Measurements from ENCODE around the gene EPS8L2.

EPS8L2 gene

GRCh38 chr11:678297-678696 lies 27.7 kb upstream of the EPS8L2 start:
- TF ChIP-seq, protein P1, sequence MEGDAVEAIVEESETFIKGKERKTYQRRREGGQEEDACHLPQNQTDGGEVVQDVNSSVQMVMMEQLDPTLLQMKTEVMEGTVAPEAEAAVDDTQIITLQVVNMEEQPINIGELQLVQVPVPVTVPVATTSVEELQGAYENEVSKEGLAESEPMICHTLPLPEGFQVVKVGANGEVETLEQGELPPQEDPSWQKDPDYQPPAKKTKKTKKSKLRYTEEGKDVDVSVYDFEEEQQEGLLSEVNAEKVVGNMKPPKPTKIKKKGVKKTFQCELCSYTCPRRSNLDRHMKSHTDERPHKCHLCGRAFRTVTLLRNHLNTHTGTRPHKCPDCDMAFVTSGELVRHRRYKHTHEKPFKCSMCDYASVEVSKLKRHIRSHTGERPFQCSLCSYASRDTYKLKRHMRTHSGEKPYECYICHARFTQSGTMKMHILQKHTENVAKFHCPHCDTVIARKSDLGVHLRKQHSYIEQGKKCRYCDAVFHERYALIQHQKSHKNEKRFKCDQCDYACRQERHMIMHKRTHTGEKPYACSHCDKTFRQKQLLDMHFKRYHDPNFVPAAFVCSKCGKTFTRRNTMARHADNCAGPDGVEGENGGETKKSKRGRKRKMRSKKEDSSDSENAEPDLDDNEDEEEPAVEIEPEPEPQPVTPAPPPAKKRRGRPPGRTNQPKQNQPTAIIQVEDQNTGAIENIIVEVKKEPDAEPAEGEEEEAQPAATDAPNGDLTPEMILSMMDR (IDR thresholded peaks at IDR 0.05; ENCODE audit: borderline replicate concordance, control extremely low read depth, extremely low read depth, insufficient read depth, missing control alignments), result no peak
- DNase-seq (ENCODE audit: low spot score), result no peak
- in situ Hi-C loops (cut with MboI; ENCODE audit: low sequenced_read_pairs, unreplicated experiment), result no loop called here

GRCh38 chr11:679271-680207 lies 26.5 kb upstream of the EPS8L2 start:
- TF ChIP-seq, protein P1 (IDR thresholded peaks at IDR 0.05; ENCODE audit: borderline replicate concordance, control extremely low read depth, extremely low read depth, insufficient read depth, missing control alignments), result no peak

DNA sequence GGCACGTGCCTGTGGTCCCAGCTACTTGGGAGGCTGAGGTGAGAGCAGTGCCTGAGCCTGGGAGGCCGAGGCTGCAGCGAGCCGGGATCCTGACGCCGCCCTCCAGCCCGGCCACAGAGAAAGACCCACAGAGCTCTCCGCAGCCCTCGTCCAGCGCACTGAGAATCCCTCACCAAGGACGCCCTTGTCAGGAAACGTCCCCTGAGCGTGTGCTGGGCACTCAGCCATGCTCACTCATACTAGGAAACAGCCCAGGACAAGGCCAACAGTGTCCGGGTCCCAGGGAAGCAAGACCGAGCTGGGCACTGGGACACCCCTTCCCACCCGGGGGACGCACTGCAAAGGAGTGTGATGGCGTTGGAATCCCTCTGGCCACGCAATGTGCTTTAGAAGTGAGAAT lies 25.6 kb upstream of the EPS8L2 start:
- no peak for DNase-seq (ENCODE audit: low spot score)
- in situ Hi-C loops (cut with MboI; ENCODE audit: low sequenced_read_pairs, unreplicated experiment), result no loop called here
- TF ChIP-seq, protein P1 (IDR thresholded peaks at IDR 0.05; ENCODE audit: borderline replicate concordance, control extremely low read depth, extremely low read depth, insufficient read depth, missing control alignments), result no peak

More at GRCh38 chr11:679271-680207, 26.5 kb upstream of the EPS8L2 start:
- in situ Hi-C loops (cut with MboI; ENCODE audit: low sequenced_read_pairs, unreplicated experiment), result no loop called here
- DNase-seq (ENCODE audit: low spot score), result no peak

DNA sequence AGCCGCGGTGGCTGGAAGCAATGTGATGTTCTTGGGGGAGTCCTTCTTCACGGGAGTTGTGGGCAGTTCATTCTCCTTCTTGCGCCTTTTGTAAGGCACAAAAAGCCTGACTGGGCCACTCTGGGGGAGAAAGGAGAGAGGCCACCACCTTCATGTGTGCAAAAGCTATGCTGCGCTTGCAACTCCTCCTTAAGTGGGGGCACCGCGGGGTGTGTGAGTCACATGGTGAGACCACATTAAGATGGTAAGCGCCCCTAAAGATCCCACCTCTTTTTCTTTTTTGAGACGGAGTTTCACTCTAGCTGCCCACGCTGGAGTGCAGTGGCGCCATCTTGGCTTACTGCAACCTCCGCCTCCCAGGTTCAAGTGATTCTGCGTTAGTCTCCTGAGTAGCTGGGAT lies 25.1 kb upstream of the EPS8L2 start:
- TF ChIP-seq, protein P1 (IDR thresholded peaks at IDR 0.05; ENCODE audit: borderline replicate concordance, control extremely low read depth, extremely low read depth, insufficient read depth, missing control alignments), result no peak
- DNase-seq (ENCODE audit: low spot score), result no peak
- in situ Hi-C loops (cut with MboI; ENCODE audit: low sequenced_read_pairs, unreplicated experiment), result no loop called here

DNA sequence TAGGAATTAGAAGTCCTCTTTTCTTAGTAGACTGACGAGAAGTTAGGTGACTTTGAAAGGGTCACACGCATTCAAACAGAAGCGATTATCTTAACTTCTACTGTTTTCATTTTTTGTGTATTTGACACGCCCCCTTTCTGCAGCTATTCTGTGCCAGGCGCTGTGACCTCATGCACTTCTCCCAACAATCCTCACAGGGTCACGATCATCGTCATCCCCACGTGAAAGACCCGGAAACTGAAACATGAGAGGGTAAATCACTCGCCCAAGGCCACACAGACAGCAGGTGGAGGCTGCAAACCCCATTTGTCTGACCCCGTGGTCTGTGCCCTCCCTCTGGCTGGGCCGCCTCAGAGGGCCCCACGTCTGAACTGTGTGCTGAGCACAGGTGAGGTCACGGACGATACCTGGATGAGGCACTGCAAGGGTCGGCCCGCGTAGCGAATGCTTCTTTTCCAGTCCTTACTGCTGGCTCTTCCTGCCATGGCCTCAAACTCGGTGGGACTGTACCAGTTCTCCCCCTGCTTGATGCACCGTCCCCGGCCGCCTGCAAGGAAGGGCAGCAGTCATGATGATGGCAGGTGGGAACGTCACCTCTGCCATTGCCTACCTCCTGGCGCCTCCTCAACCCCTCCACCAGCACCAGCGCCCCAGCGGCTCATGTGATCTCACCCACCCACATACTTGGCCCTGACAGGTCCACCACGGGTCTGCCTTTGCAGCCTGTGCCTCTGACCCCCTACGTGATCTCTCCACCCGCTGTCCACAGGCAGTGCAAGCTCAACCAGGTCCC lies 19.4 kb upstream of the EPS8L2 start:
- TF ChIP-seq, protein P1 (IDR thresholded peaks at IDR 0.05; ENCODE audit: borderline replicate concordance, control extremely low read depth, extremely low read depth, insufficient read depth, missing control alignments), result no peak
- in situ Hi-C loops (cut with MboI; ENCODE audit: low sequenced_read_pairs, unreplicated experiment), result no loop called here
- no peak for DNase-seq (ENCODE audit: low spot score)

DNA sequence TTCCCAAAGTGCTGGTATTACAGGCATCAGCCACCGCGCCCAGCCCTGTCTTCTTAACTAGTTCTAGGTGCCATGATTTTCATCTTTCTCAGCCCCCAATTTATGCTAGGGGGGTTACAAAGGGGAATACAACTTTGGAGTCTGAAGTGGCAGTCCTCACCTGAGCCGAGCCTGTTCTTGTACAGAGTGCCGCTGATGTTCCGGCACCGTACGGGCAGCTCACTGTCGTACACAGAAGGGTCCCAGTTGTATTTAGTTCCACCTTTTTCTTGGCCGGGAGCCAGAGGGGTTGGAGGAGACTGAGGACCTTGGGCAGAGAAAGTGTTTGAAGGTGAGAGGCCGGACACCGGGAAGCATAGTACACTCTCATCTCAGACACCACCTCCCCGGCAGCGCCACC lies 18.3 kb upstream of the EPS8L2 start:
- in situ Hi-C loops (cut with MboI; ENCODE audit: low sequenced_read_pairs, unreplicated experiment), result no loop called here
- TF ChIP-seq, protein P1 (IDR thresholded peaks at IDR 0.05; ENCODE audit: borderline replicate concordance, control extremely low read depth, extremely low read depth, insufficient read depth, missing control alignments), result no peak
- no peak for DNase-seq (ENCODE audit: low spot score)
